Astrocyte (in vitro differentiated cells and primary cell): ENCODE measurements around the gene LSM12.

ENCODE experiments used
- EZH2 ChIP-seq: IDR thresholded peaks from 2 replicates; pipeline ENCODE4 v1.6.1; 2012; ENCODE audit warnings: mild to moderate bottlenecking, low read length, inconsistent platforms; ENCODE audit not compliant: insufficient read depth
- TF ChIP-seq, protein P1 (sequence below): IDR thresholded peaks from 2 replicates; pipeline ENCODE4 v1.5.1; 2011; ENCODE audit warnings: low read depth, mild to moderate bottlenecking, inconsistent platforms, low read length, moderate library complexity; ENCODE audit not compliant: insufficient read depth

DNA sequence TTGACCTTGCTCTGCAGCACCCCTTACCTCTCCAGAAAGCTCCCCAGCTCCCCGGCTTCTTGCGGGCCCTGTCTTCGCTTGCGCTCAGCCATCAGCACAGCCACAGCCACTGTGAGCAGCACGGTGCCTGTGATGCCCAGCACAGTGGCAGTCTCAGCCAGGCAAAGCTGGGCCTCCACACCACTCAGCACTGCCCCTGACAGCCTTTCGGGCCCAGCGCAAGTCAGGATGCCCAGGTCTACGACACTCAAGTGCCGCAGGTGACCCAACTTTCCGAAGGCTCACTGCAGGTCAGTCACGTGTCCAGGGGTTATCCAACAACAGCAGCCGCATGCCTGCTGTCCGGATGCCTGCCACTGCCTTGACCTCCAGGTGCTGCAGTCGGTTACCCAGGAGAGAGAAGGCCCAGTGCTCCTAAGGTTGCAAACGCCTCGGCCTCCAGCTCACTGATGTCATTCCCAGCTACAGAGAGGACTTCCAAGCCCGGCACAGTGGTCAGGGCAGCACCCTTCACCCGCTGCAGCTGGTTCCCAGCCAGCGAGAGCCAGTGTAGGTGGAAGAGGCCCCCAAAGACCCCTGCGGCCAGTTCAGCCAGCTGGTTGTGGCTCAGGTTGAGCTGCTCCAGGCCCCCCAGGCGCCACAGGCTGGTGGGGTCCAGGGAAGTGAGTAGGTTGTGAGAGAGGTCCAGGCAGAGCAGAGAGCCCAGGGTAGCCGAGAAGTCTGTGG is 42.8 kb downstream of the LSM12 start:
- TF ChIP-seq, protein P1, sequence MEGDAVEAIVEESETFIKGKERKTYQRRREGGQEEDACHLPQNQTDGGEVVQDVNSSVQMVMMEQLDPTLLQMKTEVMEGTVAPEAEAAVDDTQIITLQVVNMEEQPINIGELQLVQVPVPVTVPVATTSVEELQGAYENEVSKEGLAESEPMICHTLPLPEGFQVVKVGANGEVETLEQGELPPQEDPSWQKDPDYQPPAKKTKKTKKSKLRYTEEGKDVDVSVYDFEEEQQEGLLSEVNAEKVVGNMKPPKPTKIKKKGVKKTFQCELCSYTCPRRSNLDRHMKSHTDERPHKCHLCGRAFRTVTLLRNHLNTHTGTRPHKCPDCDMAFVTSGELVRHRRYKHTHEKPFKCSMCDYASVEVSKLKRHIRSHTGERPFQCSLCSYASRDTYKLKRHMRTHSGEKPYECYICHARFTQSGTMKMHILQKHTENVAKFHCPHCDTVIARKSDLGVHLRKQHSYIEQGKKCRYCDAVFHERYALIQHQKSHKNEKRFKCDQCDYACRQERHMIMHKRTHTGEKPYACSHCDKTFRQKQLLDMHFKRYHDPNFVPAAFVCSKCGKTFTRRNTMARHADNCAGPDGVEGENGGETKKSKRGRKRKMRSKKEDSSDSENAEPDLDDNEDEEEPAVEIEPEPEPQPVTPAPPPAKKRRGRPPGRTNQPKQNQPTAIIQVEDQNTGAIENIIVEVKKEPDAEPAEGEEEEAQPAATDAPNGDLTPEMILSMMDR = no peak
- no peak for TF ChIP-seq EZH2
